Glomerular visceral epithelial cell (primary cell): ENCODE results near the gene NF2.
A peak's percentile ranks its signal among the peaks of the same experiment; 100 is the strongest.

Experiments used
- DNase-seq: peaks from one replicate; pipeline ENCODE4 v3.0.0-alpha.2; 2016; ENCODE audit errors: extremely low spot score

NF2 gene

DNA sequence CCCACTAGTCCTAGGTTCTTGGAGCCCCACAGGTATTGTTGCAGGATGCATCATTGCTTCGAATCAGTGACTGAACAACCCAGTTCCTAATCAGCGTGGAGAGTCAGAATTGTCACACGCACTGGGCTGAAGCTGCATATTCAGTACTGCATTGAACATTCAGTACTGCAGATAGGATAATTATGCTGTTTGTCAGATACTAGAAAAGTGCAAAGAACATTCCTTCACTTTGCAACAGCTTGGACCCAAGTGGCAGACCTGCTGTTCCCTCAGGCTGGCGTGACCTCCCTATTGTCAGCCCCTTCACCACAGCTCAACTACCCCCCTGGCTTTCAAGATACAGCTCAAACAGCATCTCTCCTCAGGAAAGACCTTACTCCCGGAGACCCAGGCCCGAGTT, 27.6 kb downstream of the NF2 start:
- DNase-seq: no peak

DNA sequence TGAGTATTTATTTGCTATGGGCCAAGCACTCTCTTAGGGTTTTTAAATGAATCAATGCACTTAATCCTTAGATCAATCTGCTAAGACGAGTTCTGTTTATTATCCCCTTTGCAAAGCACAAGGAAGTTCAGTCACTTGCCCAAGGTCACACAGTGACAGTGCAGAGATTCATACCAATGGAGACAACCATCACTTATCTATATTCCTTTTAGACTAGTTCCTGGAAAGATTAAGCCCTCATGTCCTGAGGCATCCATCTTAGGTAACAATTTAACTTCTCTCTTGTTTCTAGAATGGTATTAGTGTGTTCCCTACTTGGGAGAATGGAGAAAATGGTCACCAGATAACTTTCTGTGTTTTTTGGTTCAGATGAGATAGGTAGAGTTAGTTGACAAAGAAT, 28.3 kb downstream of the NF2 start:
- DNase-seq: no peak

DNA sequence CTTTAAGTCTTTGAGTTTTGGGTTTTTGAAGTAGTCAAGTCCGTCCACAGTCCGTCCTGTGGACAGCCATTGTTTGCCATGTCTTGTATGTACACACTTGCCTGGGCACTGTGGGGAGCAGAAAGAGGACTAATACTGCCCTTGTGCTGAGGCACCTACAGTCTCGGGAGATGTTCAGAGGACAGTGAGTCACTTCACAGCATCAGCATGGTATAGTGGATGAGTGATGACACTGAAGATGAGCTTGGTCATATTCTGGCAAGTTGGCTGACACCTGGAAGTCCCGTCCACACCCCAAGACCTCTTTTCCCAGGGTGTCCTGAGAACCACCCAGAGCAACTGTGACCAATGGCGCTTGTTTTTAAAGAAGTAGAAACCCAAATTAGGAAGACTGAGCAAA, 29.2 kb downstream of the NF2 start:
- DNase-seq: no peak

DNA sequence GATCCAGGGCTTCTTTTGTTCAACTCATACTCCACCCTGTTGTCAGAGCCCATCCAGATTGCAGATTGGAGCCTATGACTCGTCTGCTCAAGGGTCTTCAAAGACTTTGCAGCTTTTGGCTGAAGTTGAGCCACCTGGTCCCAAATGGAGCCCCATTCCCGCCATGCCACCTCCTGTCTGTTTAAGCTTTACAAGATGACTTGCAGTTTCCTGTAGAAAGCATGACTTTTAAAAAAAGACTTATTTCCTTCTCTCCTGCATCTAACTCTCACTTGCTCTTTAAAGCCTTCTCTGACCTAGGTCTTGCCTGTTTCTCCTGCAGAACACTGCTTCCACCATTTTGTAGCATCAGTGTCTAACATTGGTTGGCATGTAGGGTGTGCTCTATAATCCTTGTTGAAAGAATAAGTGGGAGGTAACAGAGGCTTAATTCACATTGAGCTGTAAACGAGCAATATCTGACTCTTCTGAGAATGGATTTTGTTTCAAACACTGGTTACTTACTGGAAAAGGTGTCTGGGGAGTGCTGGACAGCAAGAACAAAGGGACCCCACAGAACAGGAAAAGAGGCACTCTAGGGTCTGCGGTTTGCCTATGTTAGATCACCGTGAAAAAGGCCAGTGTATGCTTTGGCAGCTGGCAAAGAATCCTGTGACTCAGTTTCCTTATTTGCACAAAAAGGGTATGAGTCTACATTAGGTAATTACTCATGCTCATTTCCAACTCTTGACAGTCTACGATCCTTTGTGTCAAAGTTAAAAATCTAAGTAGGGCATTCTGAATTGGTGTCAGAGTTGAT, 30.3 kb downstream of the NF2 start:
- no peak for DNase-seq

DNA sequence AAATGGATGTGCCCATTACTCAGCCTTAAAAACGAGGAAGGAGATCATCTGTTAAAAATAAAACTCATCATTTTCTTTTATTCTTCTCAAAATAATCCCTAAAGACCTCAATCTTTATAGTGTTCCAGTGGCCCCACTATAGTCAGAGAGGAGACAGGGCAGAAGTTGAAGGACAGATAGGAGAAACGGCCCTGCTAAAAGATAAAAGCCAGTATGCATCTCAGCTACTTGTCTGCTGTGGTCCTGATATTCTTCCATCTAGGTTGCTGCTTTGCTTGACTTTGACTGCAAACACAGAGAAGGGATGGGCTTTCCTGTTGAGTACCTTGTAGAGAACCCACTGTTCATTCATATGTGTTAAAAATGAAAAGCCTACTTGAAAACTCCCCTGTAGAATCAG, 31.4 kb downstream of the NF2 start:
- no peak for DNase-seq

DNA sequence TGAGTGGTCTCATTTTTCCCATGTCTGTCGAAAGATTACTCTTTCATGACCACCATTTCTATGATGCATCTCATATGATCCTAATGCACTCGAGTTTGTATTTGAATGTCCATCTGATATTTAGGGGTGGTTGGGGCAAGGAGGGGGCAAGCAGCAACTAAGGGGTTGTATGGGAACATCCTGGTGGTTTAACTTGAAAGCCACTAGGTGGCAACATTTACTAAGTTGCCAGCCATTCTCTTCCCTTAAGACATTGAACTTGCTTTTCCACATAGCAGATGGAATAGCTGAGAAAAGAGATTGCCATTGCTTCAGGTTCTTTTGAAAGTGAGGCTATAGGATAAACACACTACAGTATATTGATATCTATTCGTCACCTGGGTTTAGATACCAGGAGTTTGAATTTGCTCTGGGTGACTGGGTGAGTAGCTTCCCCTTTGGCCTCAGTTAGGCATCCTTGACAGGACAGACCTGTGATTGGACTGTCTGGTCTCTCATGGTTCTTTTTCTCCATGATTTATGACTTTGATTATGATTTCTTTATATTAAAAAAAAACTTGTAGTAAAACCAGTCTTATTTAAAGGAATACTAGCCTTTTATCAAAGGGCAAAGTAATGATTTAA, 32.4 kb downstream of the NF2 start:
- peak; percentile 65 for DNase-seq

DNA sequence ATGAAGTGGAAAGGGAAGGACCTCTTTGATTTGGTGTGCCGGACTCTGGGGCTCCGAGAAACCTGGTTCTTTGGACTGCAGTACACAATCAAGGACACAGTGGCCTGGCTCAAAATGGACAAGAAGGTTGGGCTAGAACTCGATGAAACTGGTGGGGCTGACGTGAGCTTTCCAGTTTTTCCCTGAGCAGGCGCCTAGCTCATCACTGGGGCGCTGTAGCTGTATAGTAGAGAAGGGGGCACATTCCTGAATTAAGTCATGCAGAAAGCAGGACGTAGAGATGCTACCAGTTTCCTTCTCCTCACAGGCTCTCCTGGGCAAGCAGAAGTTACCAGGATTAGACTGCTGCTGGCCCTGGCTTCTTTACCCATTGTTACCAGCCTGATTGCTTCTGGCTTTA, 33.3 kb downstream of the NF2 start:
- DNase-seq: peak; percentile 84

DNA sequence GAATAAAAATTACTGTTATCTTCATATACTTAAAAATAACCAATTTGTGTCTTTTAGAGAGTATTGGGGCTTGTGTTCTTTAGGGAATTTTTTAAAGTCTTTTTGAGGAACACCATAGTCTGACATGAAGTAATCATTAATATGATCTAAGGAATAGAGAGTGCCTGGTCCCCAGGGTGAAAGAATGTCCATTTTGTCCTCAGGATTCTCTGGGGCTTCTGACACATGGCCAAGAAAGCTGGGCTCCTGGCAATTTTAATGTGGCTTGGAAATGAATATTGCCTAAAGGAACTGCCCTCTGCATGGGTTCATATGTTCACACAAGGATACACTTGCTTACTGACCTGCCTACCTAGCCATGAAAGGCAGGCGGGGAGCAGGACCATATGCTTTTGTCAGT, 33.7 kb downstream of the NF2 start:
- peak; percentile 37 for DNase-seq

DNA sequence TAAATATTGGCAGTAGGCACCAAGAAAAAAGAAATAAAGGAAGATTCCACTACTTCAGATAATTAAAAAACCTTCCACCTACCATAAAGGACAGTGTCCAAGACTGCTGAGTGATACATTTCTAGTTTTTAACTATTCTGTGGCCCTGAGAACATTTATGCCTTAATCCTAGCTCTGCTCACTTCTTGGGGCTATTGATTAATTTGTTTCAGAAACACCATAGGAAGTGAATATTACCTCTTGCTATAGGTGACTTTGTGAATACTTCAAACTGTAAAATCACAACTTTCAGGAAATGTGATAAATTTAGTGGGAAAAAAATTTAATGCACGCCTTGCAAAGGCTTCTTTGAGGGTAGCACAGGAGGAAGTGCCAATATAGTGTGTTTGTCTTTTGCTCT, 35.2 kb downstream of the NF2 start:
- no peak for DNase-seq

DNA sequence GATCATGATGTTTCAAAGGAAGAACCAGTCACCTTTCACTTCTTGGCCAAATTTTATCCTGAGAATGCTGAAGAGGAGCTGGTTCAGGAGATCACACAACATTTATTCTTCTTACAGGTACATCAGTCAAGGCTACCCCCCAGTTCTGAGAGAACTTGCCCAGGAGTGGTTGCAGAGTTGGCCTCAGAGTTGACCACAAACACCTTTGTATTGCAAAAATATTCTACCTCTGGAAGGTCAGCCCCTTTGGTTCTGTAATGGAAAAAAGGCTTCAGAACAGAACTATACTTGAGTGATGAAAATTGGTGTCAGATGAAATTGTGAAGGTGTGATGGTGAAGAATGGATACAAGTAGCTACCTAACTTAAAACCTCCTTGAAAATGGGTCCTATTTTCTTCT, 35.7 kb downstream of the NF2 start:
- no peak for DNase-seq

DNA sequence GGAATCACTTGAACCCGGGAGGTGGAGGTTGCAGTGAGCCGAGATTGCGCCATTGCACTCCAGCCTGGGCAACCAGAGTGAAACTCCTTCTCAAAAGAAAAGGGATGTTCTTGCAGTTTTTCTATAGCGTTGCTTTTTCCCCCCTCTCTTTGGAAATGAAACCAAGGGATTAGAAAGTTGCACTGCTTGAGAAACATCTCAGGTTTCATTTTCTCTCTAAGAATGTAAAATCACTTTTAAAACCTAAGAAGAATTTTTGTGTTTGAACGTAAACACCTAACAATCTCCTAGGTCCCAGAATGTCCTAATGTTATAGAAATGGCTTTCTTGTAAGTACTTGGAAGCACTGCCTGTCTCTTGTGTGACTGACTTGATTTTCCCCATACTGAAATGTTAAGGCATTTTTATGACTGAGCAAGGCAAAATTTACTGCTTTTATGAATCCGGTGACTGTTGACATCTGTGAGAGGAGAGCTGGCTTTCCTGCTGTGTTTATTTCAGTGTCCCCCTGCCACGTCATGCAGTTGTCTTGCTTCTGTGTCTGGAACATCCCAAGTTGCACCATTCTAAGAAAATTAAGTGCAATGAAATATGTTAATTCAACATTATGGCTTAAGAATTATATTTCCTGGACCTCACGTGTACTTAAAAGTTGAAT, 37.7 kb downstream of the NF2 start:
- no peak for DNase-seq

DNA sequence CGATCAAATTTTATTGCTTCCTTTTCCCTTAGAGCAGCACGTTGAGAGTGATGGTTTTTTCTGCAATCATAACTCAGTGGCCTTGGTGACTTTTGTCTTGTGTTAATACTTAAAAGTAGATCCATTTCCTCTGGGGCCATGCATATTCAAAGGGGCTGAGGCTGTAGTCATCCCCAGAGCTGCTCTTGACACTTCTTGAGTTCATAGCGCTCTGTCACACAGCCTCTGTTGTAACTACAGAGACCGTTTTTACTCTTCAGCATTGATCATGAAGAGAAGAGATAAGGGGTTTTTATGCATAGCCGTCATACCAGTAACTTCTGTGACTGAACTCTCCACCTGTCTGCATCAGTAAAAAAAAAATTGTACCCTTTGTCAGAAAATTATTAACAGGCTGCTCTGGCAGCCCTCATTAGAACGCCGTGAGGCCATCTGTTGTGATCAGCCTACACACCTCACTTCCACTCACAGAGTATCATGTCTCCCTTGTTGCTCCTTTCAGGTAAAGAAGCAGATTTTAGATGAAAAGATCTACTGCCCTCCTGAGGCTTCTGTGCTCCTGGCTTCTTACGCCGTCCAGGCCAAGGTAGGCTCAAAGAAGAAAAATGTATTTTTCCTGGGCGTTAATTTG, 38.4 kb downstream of the NF2 start:
- no peak for DNase-seq

DNA sequence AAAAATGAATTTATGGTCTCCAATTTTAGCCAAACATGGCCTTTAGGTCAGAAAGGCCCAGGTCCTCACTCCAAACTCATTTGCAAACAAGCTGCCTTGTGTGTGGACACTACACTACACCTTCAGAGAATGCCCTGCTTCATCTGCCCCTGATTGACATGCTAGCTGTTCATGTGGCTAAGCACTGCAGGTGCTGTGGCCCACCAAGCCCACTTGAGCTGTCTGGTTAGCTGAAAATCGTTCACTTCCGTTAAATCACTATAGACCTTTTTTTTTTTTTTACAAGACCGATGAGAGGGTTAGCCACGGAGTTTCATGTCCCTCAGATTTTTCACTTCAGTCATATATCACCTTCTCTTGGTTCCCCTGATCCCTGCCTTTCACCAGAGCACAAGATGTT, 39.3 kb downstream of the NF2 start:
- no peak for DNase-seq

DNA sequence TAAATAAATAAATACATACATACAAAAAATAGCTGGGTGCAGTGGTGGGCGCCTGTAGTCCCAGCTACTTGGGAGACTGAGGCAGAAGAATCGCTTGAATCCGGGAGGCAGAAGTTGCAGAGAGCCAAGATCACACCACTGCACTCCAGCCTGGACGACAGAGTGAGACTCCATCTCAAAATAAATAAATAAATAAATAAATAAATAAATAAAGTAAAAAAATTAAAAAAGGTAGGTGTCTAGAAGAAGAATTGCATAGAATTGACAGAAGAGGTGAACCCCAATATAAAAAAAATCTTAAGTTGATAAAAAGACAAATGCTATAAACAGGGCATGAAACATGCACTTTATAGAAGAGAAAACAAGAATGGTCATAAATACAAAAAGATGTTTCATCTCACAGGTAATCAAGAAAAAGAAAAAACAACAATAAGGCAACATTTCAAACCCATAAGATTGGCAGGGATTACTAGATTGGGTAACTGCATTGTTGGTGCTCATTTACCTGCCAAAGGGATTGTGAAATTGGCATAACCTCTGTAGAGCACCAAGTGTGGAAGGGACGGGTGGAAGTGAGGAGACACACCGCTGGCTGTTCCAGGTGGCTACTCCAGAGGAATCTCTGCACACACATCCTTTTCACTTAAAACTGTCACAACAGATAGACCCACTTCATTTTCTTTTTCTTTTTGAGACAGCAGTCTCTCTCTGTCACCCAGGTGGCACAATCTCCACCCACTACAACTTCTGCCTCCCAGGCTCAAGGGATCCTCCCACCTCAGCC, 44.7 kb downstream of the NF2 start:
- DNase-seq: peak; percentile 16

DNA sequence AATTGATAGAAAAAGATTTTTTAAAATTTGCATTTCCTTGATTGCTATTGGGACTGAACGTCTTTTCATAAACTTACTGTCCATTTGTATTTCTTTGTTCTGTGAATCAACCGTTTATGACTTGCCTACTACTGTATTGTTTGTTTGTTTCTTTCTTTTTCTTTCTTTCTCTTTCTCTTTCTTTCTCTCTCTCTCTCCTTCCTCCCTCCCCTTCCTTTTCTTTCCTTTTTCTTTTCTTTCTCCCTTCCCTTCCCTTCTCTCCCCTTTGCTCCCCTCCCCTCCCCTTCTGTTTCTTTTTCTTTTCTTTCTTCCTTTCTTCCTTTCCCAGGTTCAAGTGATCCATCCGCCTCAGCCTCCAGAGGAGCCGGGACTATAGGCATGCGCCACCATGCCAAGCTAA, 46.9 kb downstream of the NF2 start:
- DNase-seq: no peak

DNA sequence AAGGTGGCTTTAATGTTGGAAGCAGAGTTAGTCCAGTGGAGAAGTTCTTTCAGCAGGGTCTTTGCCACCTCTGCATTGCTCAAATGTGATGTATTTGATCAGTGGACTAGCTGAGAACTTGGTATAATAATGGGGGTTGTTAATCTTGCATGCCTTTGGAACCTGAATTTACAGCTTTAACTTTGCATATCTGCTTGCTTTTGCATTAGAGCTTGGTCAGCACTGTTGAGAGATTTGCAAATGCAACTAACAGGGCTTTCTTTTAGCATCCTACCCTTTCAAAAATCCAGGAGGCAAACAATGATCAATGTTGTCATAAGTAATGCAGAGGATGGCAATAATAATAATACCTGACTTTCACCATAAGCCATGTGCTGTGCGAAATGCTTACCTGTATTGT, 48.2 kb downstream of the NF2 start:
- no peak for DNase-seq

DNA sequence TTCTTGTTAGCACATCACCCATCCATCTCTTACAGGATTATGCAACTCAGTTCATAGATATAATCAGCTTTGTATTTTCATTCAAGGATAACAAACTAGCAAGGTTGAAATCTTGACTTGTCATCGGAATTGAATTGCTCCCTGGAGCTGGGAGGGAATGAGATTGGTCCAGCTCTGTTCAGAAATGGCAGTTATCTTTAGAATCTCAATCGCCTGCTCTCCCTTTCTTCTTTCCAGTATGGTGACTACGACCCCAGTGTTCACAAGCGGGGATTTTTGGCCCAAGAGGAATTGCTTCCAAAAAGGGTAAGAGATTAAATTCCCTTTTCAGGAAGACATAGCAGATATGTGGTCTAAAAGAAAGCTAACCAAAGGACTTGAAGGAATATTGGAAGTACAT, 51.0 kb downstream of the NF2 start:
- no peak for DNase-seq

DNA sequence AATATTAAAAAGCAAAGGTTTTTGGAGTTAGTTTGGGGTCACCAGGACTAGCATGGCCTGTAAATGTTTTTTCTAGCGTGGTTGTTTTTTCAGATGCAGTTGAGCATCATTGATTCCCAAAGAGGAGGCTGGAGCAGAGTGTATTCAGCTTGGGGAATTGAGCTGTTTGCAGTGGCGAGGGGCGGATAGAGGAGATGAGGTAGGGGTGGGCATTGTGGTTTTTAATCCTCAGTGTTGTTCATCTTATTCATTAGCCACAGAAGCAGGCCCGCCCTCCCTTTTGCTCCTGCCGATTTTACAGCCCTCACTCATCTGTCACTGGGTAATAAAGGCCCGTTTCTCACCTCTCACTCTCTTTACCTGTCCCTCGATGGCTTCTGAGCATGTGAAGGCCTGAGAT, 51.4 kb downstream of the NF2 start:
- no peak for DNase-seq

DNA sequence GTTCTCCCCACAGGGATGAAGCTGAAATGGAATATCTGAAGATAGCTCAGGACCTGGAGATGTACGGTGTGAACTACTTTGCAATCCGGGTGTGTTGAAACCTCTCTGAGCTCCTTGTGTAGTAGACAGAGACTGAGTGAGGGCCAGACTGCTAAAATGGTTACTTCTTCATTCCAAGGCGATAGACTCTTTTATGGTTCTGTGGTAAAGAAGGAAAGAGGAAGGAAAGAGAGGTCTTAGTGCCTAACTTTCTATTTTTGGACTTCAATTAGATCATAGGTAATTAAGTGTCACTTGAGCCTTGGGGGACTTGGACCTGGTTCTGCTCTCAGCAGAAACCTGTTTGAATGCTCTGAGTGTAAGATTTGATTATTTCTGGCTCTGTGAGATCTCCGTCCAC, 54.7 kb downstream of the NF2 start:
- DNase-seq: no peak

DNA sequence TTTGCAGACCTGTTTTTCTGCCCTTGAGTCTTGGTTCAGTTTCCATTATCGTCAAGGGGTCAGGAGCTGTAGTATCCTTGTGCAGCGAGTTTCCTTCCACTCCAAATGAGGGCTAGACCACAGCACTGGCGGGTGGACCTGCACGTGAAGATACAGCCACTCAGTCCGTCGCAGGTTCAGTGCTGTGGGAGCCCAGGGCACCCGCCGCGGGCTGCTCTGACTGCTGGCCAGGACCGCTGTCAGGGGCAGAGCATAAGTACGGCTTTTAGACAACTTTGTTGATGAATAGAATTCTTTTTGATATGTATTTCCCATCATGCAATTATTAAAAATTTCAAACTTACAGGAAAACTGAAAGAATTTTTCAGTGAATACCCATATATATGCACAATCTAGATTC, 56.6 kb downstream of the NF2 start:
- DNase-seq: no peak

DNA sequence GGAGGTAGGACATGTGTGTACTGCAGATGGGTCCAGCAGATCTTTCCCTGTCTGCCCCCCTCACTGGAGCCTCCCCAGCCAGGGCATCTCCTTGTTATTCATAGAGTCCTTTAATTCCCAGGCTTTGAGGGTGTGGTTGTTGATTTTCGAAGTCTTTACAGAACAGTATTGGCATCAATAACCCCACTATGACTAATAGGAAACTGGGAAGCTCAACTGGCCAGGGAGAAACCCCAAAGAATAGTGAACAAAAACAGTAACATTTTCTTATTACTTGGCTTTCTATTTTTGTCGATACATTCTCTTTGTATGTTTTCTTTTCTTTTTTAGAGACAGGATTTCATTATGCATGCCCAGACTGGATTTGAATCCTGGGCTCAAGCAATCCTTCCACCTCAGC, 57.9 kb downstream of the NF2 start:
- DNase-seq: no peak
